Activated T-cell treated with anti-CD3 and anti-CD28 coated beads for 48 hours (primary cell): Measurements from ENCODE around the gene PRDM2.
"Not testable (repeated sequence)": the region's sequence is repeated elsewhere in the genome, so short reads cannot be mapped to it uniquely, and the experiment has no call there.

Experiments
- DNase-seq: peaks from one replicate; pipeline ENCODE4 v3.0.0-alpha.2; 2020; ENCODE audit warnings: low read depth

PRDM2 gene

DNA sequence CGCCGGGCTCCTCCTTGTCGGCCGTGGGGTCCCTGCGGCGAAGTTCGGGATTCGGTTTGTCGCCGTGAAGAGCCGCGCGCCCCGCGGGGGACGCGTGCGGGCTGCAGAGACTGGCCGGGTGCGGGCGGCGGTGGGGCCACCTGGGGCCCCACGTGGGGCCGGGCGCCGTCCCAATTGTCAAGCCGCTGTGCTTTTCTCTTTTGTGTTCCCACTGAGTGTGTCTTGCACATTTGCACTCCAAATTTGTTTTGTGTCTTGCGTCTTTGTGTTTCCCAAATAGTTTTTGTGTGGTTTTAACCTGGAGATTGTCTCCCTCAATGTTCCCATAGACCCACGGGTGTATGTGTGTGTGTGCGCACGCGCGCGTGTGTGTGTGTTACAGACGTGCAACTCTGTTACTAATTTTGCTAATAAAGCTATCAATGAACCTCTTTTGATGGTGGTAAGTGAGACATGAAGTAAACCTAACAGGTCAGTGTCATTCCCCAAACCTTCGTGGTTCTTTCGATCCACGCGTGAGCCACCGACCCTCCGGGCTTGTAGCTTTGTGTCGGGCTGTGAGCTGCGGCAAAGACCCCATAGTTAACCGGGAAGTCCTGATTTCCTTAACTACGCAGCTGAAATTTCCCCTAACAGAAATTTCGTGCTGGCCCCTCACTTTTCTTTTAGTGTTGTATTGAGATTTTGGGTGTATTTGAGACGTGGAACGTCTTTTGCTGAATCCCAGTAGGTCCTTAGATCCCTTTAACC, 708 bp downstream of the PRDM2 start:
- DNase-seq: peak; percentile 43

DNA sequence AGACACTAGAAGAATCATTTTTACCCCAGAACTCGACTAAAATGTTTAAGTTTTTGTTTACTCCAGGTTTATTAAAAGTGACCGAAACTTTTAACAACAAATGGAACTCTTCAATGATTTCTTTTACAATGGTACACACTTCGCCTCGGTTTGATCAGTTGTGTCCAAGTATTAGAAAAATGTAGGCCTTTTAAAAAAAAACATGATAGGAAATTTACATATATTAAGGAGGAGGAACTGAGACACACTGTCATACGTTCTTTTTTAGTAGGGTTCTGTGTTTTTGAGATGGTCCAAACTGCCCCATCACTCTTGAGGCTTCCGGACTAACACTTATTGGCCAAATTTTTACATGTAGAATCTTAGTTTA, 1.3 kb downstream of the PRDM2 start:
- no peak for DNase-seq

DNA sequence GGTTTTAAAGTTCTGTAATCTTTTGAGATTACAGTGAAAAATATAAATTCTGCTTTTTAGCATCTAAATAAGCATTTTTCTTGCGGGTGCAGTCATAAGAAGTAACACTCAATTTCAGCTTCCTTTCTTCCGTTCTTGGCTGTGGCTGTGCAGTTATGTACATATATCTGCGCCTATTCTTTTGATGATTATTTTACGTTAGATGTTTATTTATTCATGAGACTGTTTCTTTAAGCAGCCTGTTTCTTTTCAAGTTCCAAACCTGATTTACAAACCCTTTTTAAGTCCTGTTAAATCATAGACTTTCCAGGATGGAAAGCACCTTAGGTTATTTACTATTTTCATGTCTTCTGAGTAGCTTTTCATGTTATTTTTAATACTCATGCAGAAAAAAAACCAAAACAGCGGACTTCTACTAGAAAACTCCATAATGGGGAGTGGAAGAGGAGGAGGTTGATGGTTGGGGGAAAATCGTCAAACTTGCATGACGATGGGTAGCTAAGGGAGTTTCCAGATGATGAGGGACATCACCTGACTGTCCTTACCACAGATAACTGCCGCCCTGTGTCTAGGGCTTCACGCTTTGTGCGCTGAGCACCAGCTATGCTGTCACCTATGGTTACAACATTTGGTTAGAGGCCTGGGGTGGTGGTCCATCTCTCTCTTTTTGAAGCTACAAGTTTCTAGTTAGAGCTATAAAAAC, 2.6 kb downstream of the PRDM2 start:
- DNase-seq: peak; percentile 25

DNA sequence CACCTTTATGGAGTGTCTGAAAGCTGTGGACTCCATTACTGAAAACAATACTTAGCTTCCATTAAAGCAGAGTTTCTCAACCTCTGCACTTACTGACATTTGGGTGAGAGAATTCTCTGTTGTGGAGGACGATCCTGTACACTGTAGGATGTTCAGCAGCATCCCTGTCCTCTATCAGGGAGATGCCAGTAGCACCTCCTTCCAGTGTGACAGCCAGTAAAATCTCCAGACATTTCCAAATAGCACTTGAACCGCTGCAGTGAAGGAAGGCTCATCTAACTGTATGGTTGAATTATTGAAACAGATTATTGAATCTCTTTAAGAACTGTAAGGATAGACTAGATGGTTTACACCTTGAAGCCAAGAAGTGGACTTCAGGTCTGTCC, 3.1 kb downstream of the PRDM2 start:
- no peak for DNase-seq

DNA sequence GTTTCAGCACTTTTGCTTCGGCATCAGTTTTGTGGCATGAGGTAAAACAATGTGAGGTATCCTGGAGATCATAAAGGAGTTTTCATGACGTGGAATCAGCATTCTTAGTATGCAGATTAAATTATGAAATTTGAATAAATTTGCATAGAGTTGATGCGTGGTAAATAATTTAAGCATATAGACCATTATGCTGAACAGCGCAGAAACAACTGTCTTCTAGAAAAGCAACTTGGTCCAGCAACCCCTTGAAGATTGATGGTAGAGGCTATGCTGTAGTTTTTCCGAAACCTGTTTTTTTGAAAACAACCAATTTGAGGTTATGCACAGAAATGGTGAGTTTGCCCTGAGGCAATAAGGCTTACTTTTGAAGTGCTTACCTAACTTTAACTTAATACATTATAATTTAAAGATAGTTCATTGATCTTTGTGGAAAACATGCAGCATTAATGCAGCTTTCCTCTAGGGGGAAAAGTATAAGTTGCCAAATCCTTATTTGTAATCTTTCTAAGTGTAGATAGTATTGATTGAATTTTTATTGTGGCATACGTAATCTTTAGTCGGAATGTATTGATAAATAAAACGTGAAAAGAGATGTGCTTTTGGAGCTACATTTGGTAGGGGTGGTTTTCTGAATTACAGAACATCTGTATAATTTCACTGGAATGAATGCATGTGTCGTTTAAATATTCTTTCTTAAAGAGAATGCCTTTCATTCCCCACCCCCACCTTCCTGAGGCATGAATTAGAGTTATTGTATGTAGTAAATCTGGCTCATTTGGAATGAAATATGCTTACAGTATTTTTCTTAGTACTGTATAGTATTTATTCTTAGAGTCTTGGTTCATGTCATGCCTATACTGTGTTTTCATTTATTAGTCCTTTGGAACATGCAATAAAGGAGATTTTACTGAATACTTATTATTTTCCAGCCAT, 3.8 kb downstream of the PRDM2 start:
- no peak for DNase-seq

DNA sequence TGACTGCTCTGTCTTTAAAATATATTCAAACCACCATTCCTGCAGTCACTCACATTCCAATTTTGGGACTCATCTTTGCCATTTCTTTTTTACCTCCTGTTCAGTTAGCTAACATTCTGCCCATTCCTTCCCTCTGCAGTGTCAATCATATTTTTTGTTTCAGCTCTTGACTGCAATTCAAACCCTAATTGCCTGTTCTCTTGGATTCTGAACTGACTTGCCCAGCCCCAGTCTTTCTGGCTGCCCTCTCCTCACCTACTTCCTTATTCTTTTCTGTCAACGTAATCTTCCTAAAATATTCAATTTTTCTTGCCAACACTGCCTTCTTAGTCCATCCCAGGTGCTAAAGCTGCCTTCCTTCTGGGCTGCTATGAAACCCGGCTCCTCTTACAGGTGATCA, 6.1 kb downstream of the PRDM2 start:
- DNase-seq: no peak

DNA sequence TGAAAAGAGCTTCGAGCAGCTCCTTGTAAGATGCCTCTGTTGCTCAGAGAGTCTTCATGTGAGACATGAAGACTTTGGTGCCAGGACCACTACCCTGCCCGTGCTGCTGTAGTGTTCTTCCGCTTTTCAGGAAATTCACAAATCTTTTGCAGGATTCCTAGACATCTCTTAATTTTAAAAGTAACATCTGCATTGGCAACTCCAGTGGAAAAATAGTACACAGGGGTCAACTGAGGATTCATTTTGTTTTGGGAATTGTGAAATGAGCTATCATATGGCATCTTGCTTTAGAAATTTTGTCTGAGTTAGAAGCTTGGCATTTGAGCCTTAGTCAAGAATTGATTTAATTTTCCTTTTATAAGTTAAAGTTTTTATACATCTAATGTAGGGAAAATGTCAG, 7.2 kb downstream of the PRDM2 start:
- no peak for DNase-seq

DNA sequence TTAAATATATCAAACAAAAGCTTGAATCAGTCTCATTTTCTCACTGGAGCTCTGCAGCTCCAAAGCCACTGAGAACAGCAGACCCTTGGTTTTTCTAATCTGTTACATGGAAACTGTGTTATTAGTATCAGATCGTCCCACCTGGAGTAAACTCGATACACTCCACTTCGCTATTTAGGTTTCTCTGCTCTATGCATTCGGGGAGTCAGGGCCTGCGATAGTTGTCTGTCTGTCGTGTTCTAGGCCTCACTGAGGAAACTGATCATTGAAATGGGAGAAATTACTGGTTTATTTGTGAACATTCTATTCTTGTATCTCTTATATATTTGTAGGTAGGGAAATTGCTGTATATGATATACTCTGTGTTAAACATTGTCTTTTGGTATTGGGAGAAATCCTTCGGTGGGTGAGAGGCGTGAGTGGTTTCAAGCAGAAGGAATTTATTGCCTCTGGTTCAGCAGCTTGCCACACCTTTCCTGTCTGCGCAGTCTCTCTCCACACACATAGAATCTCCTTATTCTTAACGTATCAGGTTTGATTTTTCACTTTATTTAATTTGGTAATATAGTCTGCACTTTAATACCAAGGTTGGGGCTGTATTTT, 8.5 kb downstream of the PRDM2 start:
- DNase-seq: no peak

DNA sequence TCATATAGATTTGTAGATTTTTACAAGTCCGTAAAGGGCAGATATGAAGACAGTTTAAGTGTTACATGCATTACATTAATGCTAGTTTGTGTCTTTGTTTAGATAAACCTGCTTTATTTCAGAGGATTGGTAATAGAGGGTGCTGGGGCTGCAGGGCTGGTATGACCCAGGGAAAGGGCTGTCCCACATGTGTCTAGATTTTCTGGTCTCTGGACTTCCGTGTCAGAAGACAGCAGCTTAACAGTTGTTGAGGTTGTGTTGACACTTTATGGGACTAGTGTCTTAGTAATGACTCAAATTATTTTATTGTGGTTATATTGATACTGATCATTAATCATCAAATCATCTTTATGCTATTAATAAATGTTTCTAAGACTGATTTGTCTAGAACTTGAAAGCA, 10.1 kb downstream of the PRDM2 start:
- DNase-seq: no peak

DNA sequence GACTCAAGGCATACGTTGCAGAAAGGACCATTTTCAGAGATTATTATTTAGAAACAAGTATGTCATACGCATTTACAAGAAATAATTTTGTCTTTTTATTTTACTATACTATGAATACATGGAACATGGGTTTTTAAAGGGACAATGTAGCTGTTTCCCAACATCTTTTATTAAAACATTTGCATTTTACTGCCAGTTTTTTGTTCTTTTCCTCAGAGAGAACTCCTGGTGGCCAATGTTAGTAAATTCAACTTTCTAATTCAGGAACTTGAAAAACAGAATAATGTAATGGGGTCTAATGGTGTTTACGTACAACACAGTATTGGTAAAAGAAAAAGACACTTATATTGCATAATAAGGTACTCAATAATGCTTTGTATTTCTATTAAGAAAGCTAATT, 14.9 kb downstream of the PRDM2 start:
- no peak for DNase-seq

DNA sequence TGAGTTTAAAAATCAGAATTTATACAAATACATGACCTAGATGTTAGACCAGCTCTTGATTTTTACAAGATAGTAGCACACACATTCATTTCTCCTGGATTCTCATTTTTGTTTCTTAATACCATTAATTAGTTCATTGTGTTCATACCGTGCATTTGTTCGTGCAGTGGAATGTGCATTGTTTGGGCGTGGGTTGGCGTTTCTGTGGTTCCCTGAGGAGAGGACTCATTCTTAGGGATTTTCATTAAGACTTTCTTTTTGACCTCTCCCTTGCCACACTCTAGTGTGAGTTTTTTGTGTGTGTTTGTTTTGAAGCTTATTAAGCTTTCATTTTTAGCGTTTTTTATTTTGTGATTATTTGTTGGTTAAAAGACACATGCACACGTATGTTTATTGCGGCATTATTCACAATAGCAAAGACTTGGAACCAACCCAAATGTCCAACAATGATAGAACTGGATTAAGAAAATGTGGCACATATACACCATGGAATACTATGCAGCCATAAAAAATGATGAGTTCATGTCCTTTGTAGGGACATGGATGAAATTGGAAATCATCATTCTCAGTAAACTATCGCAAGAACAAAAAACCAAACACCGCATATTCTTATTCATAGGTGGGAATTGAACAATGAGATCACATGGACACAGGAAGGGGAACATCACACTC, 15.8 kb downstream of the PRDM2 start:
- DNase-seq: not testable (repeated sequence)

DNA sequence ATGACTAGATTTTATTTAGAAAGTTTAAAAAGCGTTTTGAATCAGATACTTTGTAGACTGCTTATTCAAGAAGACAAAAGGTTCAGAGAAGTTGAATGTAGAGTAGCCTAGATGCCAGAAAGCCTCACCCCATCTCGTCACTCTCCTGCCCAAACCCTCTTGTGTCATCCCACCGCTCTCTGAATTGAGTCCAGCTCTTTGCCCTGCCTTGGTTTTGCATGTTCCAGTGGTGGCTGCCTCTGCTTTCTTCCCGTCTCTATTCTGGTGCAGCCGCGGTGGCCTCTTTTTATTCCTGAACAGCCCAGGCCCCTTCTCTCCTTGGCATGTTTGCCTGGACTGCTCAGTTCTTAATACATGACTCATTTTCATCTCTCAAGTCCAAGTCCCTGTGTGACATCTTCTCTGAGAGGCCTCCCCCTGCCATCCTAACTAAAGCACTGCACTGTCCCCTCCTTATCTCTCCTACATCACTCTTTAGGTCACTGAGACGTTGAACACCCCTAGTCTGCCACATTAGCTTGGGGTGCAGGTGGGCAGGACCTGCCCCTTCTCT, 22.9 kb downstream of the PRDM2 start:
- no peak for DNase-seq

DNA sequence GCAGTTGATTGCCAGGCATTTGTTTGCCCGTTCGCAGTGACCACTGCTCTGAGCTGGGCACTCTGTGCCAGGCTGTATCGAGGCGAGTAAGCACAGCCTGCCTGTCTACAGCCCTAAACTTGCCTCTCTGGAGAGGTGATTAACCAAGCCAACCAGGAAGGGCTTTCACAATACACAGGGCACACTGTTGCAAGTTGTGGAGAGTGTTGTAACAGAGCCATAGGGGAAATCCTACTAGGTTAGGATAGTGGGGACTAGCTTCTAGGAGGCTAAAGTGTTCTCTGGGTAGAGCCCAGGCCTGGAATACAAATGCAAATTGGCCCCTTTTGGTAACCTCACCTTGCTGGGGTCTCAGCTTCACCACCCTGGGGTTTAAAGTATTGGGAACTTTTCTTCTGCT, 23.8 kb downstream of the PRDM2 start:
- DNase-seq: no peak

DNA sequence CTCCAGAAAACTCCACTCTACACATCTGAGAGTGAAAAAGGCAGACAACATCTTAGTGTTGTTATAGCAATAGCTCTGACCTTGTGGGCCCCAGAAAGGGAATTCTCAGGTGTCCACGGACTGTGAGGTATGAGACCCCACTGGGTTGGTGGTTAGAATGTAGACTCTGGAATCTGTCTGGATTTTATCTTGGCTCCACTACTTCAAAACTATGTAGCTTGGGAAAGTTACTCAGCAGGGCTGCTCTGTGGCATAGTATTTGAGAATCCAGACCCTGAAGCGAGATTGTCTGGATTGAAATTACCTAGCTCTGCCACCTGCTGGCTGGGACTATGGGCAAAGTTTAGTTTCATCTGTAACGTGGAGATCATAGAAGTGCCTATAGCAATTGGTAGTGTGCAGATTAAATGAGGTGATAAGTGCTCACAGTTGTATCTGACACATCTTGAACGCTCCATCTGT, 25.8 kb downstream of the PRDM2 start:
- no peak for DNase-seq

DNA sequence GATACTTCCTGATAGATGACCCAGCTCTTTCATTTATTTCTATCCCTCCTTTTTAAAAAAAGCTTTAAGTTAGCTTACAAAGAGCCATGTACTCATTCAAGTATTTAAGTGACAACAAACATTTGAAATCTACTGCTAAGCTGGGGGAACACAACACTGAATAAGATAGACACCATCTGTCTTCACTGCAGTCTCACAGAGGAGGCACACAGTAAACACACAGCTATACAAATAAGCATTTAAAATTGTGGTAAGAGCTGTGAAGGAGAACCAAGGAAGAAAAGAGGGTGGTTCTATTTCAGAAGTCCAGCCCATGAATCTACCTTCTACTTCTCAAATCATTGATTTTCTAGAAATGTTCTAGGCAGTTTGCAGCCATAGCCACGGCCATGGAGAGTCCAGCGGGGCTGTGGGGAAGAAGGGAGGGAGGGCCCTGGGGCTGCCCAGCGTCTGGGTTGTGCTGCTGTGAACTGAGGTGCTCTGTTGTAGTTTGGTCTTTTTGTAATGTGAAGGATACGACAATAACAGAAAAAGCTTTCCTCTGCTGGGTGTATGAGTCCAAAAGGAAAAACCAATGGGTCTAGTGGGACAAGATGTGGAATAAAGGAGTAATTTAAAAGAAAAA, 28.2 kb downstream of the PRDM2 start:
- DNase-seq: no peak

DNA sequence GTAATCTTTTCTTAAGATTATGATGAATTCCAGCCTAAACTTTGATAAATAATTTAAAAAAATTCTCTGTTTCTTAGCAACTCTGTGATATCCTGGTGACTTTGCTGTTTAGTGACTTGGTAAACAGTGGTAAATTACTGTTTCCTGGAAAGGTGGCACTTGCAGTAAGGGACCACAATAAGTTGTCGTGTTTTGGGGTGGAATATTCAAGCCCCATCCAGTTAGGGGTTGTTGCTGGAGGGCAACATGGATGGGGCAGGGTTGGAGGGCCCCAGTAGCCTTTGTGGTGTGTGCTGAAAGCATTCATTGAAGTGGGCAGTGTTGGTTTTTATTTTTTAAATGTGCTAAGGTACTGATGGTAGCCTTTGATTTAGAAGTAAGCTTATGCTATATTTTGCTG, 30.3 kb downstream of the PRDM2 start:
- no peak for DNase-seq

DNA sequence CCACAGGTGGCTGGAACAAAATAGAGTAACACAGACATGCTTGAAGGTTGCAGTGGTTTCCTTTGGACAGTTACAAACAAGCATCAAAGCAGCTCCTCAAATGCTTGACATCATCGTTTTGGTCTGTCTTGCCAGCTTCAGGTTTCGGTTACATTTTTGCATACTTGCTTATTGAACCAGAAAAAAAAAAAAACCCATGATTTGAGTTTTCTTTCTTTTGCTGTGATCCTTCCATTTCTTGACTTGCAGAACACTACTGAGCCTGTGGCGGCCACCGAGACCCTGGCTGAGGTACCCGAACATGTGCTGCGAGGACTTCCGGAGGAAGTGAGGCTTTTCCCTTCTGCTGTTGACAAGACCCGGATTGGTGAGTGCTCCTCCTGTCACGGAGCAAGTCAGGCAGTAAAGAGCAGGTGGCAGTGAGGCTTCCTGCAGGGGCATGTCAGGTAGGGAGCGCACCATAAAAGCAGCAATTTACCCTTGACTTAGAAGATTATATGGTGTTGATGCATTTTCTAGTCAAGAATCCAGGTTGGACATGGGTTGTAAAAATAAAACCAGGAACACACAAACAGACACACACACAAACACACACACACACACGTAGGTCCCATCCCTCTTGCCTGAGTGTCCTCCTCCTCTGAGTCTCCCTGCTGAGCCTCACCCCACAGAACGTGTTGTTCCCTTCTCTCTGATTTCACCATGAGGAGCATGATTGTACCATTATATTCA, 30.9 kb downstream of the PRDM2 start:
- peak; percentile 70 for DNase-seq

DNA sequence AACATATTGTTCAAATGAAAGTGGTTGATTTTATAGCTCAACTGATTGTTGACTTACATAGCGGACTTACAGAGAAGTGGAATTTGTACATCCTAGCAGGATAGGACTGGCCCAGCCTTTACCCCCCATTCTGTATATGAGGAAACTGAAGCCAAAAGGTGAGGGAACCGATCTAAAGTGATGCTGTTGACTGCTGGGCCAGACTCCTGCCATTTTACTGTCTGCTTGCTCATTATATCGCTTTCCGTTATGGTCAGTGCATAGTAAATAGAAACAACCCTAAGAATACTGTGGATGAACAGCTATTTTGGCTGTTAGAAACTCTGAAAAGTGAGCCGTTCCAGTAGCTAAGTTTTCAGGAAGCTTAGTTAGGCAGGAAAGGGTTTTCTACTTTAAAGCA, 31.9 kb downstream of the PRDM2 start:
- no peak for DNase-seq

DNA sequence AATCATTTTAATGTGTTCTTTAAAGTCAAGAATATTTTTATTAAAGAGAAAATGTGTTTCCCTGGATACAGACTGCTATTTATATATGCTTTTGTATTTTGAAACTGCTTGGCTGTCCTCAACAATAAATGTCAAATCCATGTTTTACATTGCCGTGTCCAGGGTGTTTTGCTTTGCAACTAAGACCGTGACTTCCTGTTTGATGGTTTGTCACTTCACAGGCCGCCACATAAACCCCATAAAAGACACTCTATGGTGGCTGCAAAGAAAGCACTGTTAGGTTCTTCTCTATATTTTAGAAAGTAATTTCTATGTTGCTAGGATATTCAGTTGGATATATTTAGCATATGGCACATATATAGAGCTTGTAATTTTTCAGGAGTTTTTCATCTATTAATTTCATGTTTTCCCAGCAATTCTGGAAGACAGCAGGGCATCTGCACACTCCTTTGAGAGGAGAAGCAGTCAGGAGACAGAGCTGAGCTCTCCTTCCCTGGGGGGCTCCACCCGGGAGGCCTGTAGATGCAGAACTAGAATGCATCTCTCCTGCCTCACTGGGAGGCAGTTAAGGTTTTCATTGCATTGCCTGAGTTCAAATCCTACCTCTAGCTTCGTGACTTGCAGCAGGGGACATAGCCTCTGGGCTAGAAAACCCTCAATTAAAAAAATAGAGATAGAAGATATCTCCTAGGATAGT, 33.1 kb downstream of the PRDM2 start:
- no peak for DNase-seq

DNA sequence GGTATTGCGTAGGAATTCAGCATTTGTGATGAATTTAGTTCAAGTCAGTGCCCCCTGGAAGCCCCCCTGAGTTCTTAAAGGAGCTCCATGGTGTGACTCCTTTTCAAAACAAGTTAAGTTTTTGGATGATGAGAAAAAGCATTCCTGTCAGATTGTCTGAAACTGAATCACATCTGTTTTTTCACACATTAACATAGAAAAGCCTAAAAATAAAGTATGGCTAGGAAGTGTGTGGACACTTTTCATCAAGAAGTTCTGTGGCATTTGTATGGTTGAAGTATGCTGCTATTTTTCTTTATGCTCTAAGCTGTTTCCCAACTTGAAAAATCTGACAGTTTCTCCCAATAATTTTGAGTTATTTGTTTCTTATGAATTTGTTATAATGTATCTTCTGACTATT, 33.7 kb downstream of the PRDM2 start:
- DNase-seq: no peak
